Endothelial cell (in vitro differentiated cells): ENCODE data around the gene CHID1. TPM values are rescaled to one million over a fixed set of nuclear protein-coding genes. Genes with fewer than 3 reads are reported as not detected.

Source experiments
- DNase-seq: peaks from one replicate; pipeline ENCODE4 v3.0.0; 2021; ENCODE audit warnings: low spot score
- H3K27ac Mint-ChIP-seq: one replicate; pipeline ENCODE4 v1.8.0; 2021; ENCODE audit warnings: mixed read lengths, inconsistent platforms; ENCODE audit not compliant: unreplicated experiment
- H3K27me3 Mint-ChIP-seq: one replicate; pipeline ENCODE4 v1.8.0; 2021; ENCODE audit warnings: mild to moderate bottlenecking, moderate library complexity, mixed read lengths, inconsistent platforms; ENCODE audit not compliant: unreplicated experiment
- H3K36me3 Mint-ChIP-seq: one replicate; pipeline ENCODE4 v1.8.0; 2021; ENCODE audit warnings: mild to moderate bottlenecking, low read depth, mixed read lengths, inconsistent platforms; ENCODE audit not compliant: unreplicated experiment
- H3K4me1 Mint-ChIP-seq: one replicate; pipeline ENCODE4 v1.8.0; 2021; ENCODE audit warnings: mild to moderate bottlenecking, mixed read lengths, inconsistent platforms; ENCODE audit not compliant: unreplicated experiment
- H3K4me3 Mint-ChIP-seq: one replicate; pipeline ENCODE4 v1.8.0; 2021; ENCODE audit warnings: mild to moderate bottlenecking, mixed read lengths, inconsistent platforms; ENCODE audit not compliant: unreplicated experiment
- H3K9me3 Mint-ChIP-seq: one replicate; pipeline ENCODE4 v1.8.0; 2021; ENCODE audit warnings: mixed read lengths, inconsistent platforms; ENCODE audit not compliant: unreplicated experiment
- total RNA-seq: library from RNA; stranded (reverse); fragmentation: NEBNext Ultra II Directional; extraction: Animal tissue kit (Norgen Biotek cat#: 25700); gene quantifications from one replicate; pipeline ENCODE4 v1.2.1, GENCODE V29; 2021; ENCODE audit not compliant: unreplicated experiment
- TF ChIP-seq, protein P1 (sequence below): fragments of 200-600 bp; sonication (generic); IDR thresholded peaks from one replicate; pipeline ENCODE4 v1.5.0; 2021; ENCODE audit warnings: antibody characterized with exemption; ENCODE audit not compliant: unreplicated experiment

The CHID1 gene
- total RNA-seq, 1 donor from 2014 or later = 69.3 TPM

DNA sequence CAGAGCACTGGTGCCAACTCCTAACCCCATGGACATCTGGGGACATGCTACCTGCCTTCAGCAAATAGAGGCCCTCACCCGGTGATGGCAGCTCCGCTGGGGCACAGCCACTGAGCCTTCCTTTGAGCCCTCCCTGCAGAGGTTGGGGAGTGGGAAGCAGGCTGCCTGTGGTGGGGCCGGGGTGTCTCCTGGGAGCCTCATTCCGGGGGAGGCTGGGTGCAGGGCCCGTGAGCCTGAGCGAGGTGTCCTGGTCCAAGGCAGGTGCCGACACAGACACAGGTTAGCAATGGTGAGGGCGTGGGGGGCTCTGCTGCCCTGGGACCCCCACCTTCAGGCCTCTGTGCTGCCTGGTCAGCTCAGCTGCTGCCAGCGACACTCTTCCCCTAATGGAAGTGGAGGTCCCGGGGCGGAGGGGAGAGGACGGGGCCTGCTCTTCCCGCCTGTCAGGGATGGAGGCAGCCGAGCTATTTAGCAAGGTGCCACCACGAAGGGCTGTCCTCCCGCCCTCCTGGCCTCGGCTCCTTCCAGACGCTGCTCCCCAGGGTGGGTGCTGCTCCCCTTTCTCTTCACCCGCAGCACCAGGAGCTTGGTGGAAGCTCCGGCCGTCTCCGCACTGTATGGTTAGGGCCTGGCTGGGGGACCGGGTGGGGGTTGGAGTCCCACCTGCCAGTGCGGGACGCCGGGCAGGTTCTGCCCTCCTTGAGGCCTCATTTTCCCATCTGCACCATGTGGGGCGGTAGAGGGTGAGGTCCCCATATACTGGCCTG lies 56.7 kb downstream of the CHID1 start:
- TF ChIP-seq, protein P1, sequence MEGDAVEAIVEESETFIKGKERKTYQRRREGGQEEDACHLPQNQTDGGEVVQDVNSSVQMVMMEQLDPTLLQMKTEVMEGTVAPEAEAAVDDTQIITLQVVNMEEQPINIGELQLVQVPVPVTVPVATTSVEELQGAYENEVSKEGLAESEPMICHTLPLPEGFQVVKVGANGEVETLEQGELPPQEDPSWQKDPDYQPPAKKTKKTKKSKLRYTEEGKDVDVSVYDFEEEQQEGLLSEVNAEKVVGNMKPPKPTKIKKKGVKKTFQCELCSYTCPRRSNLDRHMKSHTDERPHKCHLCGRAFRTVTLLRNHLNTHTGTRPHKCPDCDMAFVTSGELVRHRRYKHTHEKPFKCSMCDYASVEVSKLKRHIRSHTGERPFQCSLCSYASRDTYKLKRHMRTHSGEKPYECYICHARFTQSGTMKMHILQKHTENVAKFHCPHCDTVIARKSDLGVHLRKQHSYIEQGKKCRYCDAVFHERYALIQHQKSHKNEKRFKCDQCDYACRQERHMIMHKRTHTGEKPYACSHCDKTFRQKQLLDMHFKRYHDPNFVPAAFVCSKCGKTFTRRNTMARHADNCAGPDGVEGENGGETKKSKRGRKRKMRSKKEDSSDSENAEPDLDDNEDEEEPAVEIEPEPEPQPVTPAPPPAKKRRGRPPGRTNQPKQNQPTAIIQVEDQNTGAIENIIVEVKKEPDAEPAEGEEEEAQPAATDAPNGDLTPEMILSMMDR = no peak
- H3K27me3 Mint-ChIP-seq = peaks cover 14% of the 10 kb centered on the region
- peaks cover 4% of the 10 kb centered on the region for H3K4me1 Mint-ChIP-seq
- no peak overlapping the region for H3K4me3 Mint-ChIP-seq
- no peak overlapping the region for H3K27ac Mint-ChIP-seq
- H3K9me3 Mint-ChIP-seq = no peaks in the 10 kb centered on the region
- DNase-seq = no peak
- peaks cover 4% of the 10 kb centered on the region for H3K36me3 Mint-ChIP-seq

DNA sequence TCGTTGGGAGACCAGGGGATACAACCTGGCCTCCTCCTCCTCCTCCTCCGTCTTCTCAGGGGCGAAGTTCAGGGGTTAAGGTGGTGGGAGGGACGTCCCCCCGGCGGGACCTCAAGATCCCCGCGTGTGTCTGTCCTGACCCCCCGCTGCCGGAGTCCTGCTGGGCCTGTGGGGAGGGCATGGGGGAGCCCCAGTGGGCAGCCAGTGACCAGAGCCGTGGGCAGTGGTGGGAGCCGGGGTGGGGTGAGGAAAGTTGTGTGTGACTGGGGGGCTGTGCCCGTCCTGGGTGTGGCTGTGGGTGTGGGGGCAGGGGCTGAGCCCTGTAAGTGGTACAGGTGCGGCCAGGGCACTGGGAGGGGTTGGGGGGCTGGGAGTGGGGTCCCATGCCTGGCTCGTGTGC lies 57.8 kb downstream of the CHID1 start:
- TF ChIP-seq, protein P1 = no peak
- peaks cover 13% of the 10 kb centered on the region for H3K27me3 Mint-ChIP-seq

DNA sequence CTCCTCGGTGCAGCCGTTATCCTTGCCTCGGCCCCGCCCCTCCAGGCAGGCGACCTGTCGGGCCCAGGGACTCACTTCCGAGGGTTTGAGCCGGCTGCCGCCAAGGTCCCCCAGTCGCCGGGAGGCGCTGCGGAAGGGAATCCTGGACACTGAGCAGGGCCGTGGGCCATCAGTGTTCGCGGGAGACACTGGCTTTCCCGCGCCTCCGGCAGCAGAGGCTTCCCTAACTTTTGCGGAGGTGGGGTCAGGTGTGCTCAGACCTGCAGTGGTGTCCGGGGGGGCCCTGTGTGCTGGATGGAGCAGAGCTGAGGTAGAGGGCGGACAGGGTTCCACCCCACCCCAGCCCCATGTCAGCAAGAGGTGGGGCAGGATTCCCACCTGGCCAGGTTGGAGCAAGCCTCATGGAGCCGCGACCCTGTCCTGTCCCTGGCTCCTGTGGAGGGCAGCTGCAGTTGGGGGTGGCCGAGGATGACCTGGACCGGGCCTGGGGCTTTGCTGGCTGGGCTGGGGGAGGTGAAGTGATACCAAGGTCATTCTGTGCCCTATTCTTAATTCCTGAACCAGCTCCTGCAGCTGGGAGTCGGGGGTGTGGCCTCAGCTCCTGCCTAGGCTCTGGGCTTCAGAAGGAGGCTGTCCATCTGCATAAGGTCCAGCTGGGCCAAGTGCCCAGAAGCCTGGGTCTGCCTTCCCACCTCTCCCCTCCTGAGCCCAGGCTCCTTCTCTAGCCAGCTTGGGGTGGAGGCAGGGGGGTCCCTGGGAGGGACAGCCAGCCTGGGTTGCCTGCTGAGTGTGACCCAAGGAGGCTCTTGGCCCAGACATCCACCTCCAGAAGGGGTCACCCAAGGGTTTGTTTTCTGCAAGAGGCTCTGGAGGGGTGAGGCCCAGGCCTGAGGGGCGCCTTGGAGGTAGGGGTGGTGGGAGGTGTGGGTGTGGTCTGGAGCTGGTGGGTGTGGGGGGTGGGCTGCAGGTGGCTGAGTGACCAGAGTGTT lies 59.5 kb downstream of the CHID1 start:
- H3K27me3 Mint-ChIP-seq = peaks cover 9% of the 10 kb centered on the region
- H3K9me3 Mint-ChIP-seq = no peaks in the 10 kb centered on the region
- no peak for DNase-seq
- H3K4me3 Mint-ChIP-seq = no peak overlapping the region
- TF ChIP-seq, protein P1 = no peak
- H3K36me3 Mint-ChIP-seq = no peaks in the 10 kb centered on the region
- no peak overlapping the region for H3K27ac Mint-ChIP-seq
- H3K4me1 Mint-ChIP-seq = no peaks in the 10 kb centered on the region

More for the DNA sequence above, 57.8 kb downstream of the CHID1 start:
- Mint-ChIP-seq H3K4me3 (no peak overlapping the region), H3K27ac (no peak overlapping the region), H3K4me1 (peaks cover 4% of the 10 kb centered on the region), H3K9me3 (no peaks in the 10 kb centered on the region), H3K36me3 (no peaks in the 10 kb centered on the region)
- DNase-seq = no peak

DNA sequence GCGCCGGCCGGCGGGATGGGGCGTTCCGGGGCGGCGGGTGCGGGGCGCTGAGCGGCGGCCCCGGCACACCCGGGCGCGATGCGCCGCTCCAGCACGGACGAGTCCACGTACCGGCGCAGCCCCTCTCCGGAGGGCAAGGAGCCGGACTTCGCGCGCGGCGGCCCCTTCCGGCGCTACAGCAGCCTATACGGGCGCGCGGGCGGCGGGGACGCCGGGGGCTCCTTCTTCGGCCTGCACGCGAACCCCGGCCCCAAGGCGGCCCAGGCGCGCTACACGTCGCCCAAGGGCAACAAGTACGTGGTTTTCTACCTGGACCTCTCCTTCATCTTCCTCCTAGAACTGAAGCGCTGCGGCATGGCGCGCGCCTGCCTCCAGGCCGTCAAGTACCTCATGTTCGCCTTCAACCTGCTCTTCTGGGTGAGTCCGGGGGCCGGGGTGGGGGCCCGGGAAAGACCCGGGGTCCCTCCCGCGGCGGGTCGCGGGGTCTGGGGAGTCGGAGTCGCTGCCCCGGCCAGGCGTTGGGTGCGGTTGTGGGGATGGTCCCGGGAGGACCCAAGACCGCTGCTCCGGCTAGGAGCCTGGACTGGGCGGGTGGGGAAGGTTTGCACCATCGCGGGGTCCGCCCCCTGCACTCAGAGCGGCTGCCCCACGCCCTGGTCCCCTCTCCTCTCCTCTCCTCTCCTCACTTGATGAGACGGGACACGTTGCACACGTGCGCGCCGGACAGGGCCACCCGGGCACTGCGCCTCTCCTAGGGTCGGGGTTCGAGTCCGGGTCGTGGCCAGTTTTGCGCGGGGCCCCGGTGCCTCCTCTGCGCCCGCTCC lies 60.4 kb downstream of the CHID1 start:
- Mint-ChIP-seq H3K27me3 (peaks cover 9% of the 10 kb centered on the region), H3K36me3 (no peaks in the 10 kb centered on the region)

More for the DNA sequence above, 60.4 kb downstream of the CHID1 start:
- no peak for DNase-seq
- Mint-ChIP-seq H3K4me3 (no peak overlapping the region), H3K4me1 (no peaks in the 10 kb centered on the region), H3K27ac (no peak overlapping the region), H3K9me3 (no peaks in the 10 kb centered on the region)
- TF ChIP-seq, protein P1 = no peak
